Measurements from ENCODE around the gene SGPL1.
"Not testable (repeated sequence)": the region's sequence is repeated elsewhere in the genome, so short reads cannot be mapped to it uniquely, and the experiment has no call there.

SGPL1 gene

DNA sequence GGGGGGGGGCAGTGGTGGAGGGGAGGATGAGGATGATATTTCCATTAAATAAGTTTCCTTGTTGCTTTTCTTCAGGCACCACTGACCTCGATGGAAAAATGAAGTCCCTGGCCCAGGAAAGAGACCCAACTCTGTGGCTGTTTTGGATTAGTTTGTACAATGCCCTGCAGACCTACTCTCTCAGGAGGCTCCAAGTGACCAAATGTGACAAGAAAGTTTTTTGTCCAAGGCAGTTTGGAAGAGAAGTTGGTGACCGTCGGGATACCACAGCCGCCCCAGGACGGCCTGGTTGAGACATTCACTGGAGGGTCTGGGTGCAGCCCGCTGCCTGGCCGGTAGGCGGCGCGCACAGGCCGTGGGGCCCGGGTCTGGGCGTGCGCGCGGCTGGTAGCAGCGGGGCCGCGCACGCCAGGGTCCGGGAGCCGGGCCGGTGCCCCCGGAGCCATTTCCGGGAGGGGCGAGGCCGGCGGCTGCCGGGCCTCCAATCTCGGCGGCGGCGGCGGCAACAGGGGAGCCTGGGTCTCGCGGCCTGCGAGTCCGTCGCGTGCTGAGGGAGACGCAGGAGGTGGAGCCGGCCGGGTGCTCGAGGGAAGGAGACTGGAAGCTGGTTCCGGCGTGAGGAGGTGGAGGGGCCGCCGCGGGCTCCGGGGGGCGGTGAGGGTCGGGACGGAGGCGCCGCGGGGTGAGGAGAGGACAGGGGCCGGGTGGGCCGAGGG is at the start of gene SGPL1:
SGPL1 (plus strand) TSS at position 445 of the 716 bp plus-strand sequence. CDS start 906 bp downstream, outside the sequence.
- peak within 1 kb of the TSS; percentile 82 for H3K9ac ChIP-seq (ENCODE audit: low read length)

GRCh38 chr10:70768026-70768685 is 47.6 kb upstream of the SGPL1 start:
- H3K27ac ChIP-seq (ENCODE audit: low read length); H3K36me3 ChIP-seq (ENCODE audit: control insufficient read depth, low read depth, low read length); H3K4me1 ChIP-seq (ENCODE audit: control insufficient read depth, low read depth, low read length); H3K9ac ChIP-seq (ENCODE audit: low read length); H3K4me3 ChIP-seq (ENCODE audit: low read length); H3K27me3 ChIP-seq (ENCODE audit: control insufficient read depth, insufficient read depth, low read length); H3K9me3 ChIP-seq (ENCODE audit: control insufficient read depth, low read depth, low read length): not testable (repeated sequence)

More for the DNA sequence above, at the start of gene SGPL1:
- Histone ChIP-seq H3K27me3 (ENCODE audit: control insufficient read depth, insufficient read depth, low read length) (no peaks in the 10 kb centered on the region), H3K36me3 (ENCODE audit: control insufficient read depth, low read depth, low read length) (peaks cover 23% of the 10 kb centered on the region), H3K27ac (ENCODE audit: low read length) (peak within 1 kb of the TSS; percentile 65), H3K4me3 (ENCODE audit: low read length) (peak within 1 kb of the TSS; percentile 96), H3K9me3 (ENCODE audit: control insufficient read depth, low read depth, low read length) (no peaks in the 10 kb centered on the region), H3K4me1 (ENCODE audit: control insufficient read depth, low read depth, low read length) (peaks cover 4% of the 10 kb centered on the region)

DNA sequence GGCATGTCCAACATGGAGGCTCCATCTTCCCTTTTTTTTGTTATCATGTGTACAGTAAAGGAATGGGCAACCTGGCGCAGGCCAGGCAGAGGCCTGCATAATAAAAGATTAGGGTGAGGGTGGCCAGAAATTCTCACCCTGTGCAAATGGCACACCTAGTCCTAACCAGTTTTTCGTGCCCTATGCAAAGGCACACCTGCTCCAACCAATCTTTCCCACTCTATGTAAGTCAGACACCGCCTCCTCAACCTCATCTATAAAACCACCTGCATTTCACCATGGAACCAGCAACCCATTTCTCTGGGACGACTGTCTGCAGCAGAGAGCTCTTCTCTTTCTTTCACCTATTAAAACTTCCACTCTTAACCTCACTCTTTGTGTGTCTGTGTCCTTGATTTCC is 46.6 kb upstream of the SGPL1 start:
- Histone ChIP-seq H3K4me1 (ENCODE audit: control insufficient read depth, low read depth, low read length) (no peaks in the 10 kb centered on the region), H3K36me3 (ENCODE audit: control insufficient read depth, low read depth, low read length) (no peaks in the 10 kb centered on the region), H3K27me3 (ENCODE audit: control insufficient read depth, insufficient read depth, low read length) (no peaks in the 10 kb centered on the region), H3K27ac (ENCODE audit: low read length) (no peak overlapping the region), H3K9ac (ENCODE audit: low read length) (no peak overlapping the region), H3K9me3 (ENCODE audit: control insufficient read depth, low read depth, low read length) (peaks cover 5% of the 10 kb centered on the region), H3K4me3 (ENCODE audit: low read length) (no peak overlapping the region)

DNA sequence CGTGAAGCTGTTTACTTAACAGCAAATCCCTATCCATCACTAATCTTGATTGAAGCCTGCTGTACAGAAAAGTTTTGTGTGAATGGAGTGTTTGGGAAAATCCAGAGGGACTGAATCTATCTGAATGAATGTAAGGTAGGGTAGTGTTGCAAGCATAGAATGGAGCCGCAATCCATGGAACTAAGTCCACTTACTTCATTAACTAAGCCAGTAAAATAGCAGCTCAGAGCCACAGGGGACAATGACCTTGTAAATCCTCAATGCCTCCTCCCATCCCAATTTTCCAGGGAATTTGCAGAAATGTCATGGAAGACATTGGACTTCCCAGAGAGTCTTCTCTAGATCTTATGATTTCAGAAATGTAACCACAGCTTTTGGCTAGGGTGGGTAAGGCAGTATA is 45.7 kb upstream of the SGPL1 start:
- Histone ChIP-seq H3K27me3 (ENCODE audit: control insufficient read depth, insufficient read depth, low read length) (no peaks in the 10 kb centered on the region), H3K4me3 (ENCODE audit: low read length) (no peak overlapping the region), H3K27ac (ENCODE audit: low read length) (no peak overlapping the region), H3K9me3 (ENCODE audit: control insufficient read depth, low read depth, low read length) (peaks cover 5% of the 10 kb centered on the region), H3K36me3 (ENCODE audit: control insufficient read depth, low read depth, low read length) (no peaks in the 10 kb centered on the region), H3K4me1 (ENCODE audit: control insufficient read depth, low read depth, low read length) (no peaks in the 10 kb centered on the region), H3K9ac (ENCODE audit: low read length) (no peak overlapping the region)

- not testable (repeated sequence) for H3K27ac ChIP-seq (ENCODE audit: low read length); H3K27me3 ChIP-seq (ENCODE audit: control insufficient read depth, insufficient read depth, low read length); H3K36me3 ChIP-seq (ENCODE audit: control insufficient read depth, low read depth, low read length); H3K4me3 ChIP-seq (ENCODE audit: low read length); H3K9me3 ChIP-seq (ENCODE audit: control insufficient read depth, low read depth, low read length); H3K9ac ChIP-seq (ENCODE audit: low read length); H3K4me1 ChIP-seq (ENCODE audit: control insufficient read depth, low read depth, low read length)
Measured at GRCh38 chr10:70770516-70770915, 45.2 kb upstream of the SGPL1 start.

DNA sequence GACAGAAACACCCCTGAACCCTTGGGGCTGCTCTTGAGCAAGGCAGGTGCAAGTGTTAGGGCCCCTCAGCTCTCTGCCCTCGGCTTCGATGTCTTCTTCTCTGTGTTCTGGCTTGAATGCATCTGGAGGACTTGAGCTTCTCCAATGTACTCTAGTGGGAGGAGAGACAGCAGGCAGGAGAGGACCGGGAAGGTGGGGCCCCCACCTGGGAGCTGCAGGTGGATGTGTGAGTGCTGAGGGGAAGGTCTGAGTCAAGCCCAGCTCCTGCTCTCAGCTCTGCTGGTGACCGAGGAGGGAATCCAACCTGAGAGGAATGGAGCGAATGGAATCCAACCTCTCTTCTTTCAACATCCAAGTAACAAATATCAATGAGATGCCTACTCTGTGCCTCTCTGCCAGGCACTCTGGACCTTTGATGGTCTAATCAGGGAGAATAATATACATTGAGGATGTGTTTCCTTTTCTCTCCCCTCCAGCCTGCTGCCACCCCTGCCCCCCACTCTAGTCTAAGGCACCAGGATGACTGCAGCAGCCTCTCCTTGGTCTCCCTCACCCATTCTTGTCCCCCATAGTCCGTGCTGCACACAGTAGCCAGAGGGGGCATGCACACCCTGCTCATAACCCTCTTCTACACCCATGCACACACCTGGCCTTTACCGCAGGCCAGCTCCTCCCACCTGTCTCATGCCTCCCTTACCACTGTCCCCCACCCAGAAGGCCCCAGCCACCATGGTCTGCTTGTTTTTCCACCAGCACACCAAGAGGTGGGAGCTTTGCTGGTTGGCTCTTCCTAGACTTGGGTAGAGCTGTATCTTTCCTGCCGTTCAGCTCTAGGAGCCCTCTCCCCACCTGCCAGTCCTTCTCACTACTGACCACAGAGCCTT is 44.2 kb upstream of the SGPL1 start:
- Histone ChIP-seq H3K9me3 (ENCODE audit: control insufficient read depth, low read depth, low read length) (no peaks in the 10 kb centered on the region), H3K9ac (ENCODE audit: low read length) (no peak overlapping the region), H3K27ac (ENCODE audit: low read length) (no peak overlapping the region), H3K4me1 (ENCODE audit: control insufficient read depth, low read depth, low read length) (no peaks in the 10 kb centered on the region), H3K27me3 (ENCODE audit: control insufficient read depth, insufficient read depth, low read length) (no peaks in the 10 kb centered on the region), H3K36me3 (ENCODE audit: control insufficient read depth, low read depth, low read length) (no peaks in the 10 kb centered on the region), H3K4me3 (ENCODE audit: low read length) (no peak overlapping the region)

- Histone ChIP-seq H3K4me1 (ENCODE audit: control insufficient read depth, low read depth, low read length) (no peaks in the 10 kb centered on the region), H3K36me3 (ENCODE audit: control insufficient read depth, low read depth, low read length) (no peaks in the 10 kb centered on the region), H3K27me3 (ENCODE audit: control insufficient read depth, insufficient read depth, low read length) (no peaks in the 10 kb centered on the region), H3K4me3 (ENCODE audit: low read length) (no peak overlapping the region), H3K9me3 (ENCODE audit: control insufficient read depth, low read depth, low read length) (no peaks in the 10 kb centered on the region), H3K27ac (ENCODE audit: low read length) (no peak overlapping the region), H3K9ac (ENCODE audit: low read length) (no peak overlapping the region)
Measured at GRCh38 chr10:70772627-70773026, 43.1 kb upstream of the SGPL1 start.

- no peaks in the 10 kb centered on the region for H3K9me3 ChIP-seq (ENCODE audit: control insufficient read depth, low read depth, low read length)
- no peaks in the 10 kb centered on the region for H3K27me3 ChIP-seq (ENCODE audit: control insufficient read depth, insufficient read depth, low read length)
Measured at GRCh38 chr10:70773461-70773860, 42.3 kb upstream of the SGPL1 start.

GRCh38 chr10:70773965-70774809 is 41.6 kb upstream of the SGPL1 start:
- Histone ChIP-seq H3K9me3 (ENCODE audit: control insufficient read depth, low read depth, low read length) (no peaks in the 10 kb centered on the region), H3K9ac (ENCODE audit: low read length) (no peak overlapping the region), H3K27me3 (ENCODE audit: control insufficient read depth, insufficient read depth, low read length) (no peaks in the 10 kb centered on the region), H3K27ac (ENCODE audit: low read length) (no peak overlapping the region), H3K4me3 (ENCODE audit: low read length) (no peak overlapping the region), H3K4me1 (ENCODE audit: control insufficient read depth, low read depth, low read length) (no peaks in the 10 kb centered on the region), H3K36me3 (ENCODE audit: control insufficient read depth, low read depth, low read length) (no peaks in the 10 kb centered on the region)

More at GRCh38 chr10:70773461-70773860, 42.3 kb upstream of the SGPL1 start:
- no peak overlapping the region for H3K27ac ChIP-seq (ENCODE audit: low read length)
- H3K36me3 ChIP-seq (ENCODE audit: control insufficient read depth, low read depth, low read length), result no peaks in the 10 kb centered on the region
- no peak overlapping the region for H3K4me3 ChIP-seq (ENCODE audit: low read length)
- H3K4me1 ChIP-seq (ENCODE audit: control insufficient read depth, low read depth, low read length), result no peaks in the 10 kb centered on the region
- no peak overlapping the region for H3K9ac ChIP-seq (ENCODE audit: low read length)

DNA sequence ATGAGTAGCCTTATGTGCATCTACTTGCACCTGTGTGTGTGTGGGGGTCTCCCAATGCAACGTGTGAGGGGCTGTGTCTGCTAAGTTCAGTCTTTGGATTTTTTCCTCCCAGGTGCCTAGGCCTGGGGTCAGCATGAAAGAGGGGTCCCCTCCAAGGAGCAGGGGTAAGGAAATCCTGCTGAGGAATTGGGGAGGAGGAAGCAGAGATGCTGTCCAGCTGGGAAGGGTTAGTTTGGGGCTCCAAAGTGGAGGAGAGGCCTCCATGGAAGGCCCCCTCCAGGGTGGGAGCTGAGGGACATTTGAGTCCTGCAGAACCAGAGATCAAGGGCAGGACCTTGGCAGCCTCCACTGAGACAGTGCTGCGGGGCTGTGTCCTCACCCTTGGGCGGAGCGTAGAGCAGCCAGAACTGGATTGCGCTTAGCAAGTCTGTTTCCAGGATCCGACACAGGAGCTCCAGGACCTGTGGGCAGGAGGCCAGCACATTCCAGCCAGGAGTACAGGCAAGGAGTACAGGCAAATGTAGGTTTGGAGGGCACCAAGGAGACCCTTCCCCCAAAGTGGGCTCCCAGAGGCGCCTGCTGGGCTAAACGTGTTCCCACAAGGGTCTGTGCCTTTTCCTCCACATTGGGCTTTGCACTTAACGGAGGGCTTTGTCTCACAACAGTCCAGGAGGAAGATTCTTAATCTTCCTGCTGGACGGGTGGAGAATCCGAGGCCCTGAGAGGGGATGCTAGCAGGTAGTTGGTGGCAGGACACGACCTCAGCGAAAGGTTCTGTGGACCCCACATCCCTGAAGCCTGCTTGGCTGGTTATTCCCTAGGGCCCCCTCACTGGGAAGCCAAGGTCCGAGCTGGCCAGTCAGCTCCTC is 40.7 kb upstream of the SGPL1 start:
- no peaks in the 10 kb centered on the region for H3K9me3 ChIP-seq (ENCODE audit: control insufficient read depth, low read depth, low read length)
- H3K36me3 ChIP-seq (ENCODE audit: control insufficient read depth, low read depth, low read length), result no peaks in the 10 kb centered on the region
- no peaks in the 10 kb centered on the region for H3K27me3 ChIP-seq (ENCODE audit: control insufficient read depth, insufficient read depth, low read length)
- no peak overlapping the region for H3K9ac ChIP-seq (ENCODE audit: low read length)
- no peaks in the 10 kb centered on the region for H3K4me1 ChIP-seq (ENCODE audit: control insufficient read depth, low read depth, low read length)
- no peak overlapping the region for H3K27ac ChIP-seq (ENCODE audit: low read length)
- H3K4me3 ChIP-seq (ENCODE audit: low read length), result no peak overlapping the region

Data from iPS-18a (cell line).